Ishikawa (cell line): ENCODE data around the gene ARHGAP40.

ENCODE experiments used
- CEBPB ChIP-seq: IDR thresholded peaks from 2 replicates; pipeline ENCODE4 v1.6.1; 2012
- CREB1 ChIP-seq: IDR thresholded peaks from 2 replicates; pipeline ENCODE4 v1.6.1; 2012; ENCODE audit warnings: low read depth
- EGR1 ChIP-seq: IDR thresholded peaks from 2 replicates; pipeline ENCODE4 v1.6.1; 2012
- EP300 ChIP-seq: IDR thresholded peaks from 2 replicates; pipeline ENCODE4 v1.6.1; 2012; ENCODE audit warnings: borderline replicate concordance
- FOXM1 ChIP-seq: IDR thresholded peaks from 2 replicates; pipeline ENCODE4 v1.6.1; 2012; ENCODE audit warnings: low read depth, borderline replicate concordance
- MAX ChIP-seq: IDR thresholded peaks from 2 replicates; pipeline ENCODE4 v1.6.1; 2012
- NFIC ChIP-seq: IDR thresholded peaks from 2 replicates; pipeline ENCODE4 v1.6.1; 2012
- RAD21 ChIP-seq: IDR thresholded peaks from 2 replicates; pipeline ENCODE4 v1.6.1; 2012; ENCODE audit warnings: low read depth
- REST ChIP-seq: IDR thresholded peaks from 2 replicates; pipeline ENCODE4 v1.6.1; 2012; ENCODE audit warnings: low read depth, mild to moderate bottlenecking
- TAF1 ChIP-seq: IDR thresholded peaks from 2 replicates; pipeline ENCODE4 v1.6.1; 2012; ENCODE audit warnings: low read depth, mild to moderate bottlenecking
- TCF12 ChIP-seq: IDR thresholded peaks from 2 replicates; pipeline ENCODE4 v1.6.1; 2012; ENCODE audit warnings: low read depth
- TEAD4 ChIP-seq: IDR thresholded peaks from 2 replicates; pipeline ENCODE4 v1.6.1; 2012
- USF1 ChIP-seq: IDR thresholded peaks from 2 replicates; pipeline ENCODE4 v1.6.1; 2012
- YY1 ChIP-seq: IDR thresholded peaks from 2 replicates; pipeline ENCODE4 v1.6.1; 2012; ENCODE audit warnings: low read depth
- ZBTB7A ChIP-seq: IDR thresholded peaks from 2 replicates; pipeline ENCODE4 v1.6.1; 2012; ENCODE audit warnings: low read depth

The ARHGAP40 gene

GRCh38 chr20:38617011-38617829 is 15.6 kb downstream of the ARHGAP40 start:
- TF ChIP-seq EGR1 (no peak), TEAD4 (peak; percentile 64)

DNA sequence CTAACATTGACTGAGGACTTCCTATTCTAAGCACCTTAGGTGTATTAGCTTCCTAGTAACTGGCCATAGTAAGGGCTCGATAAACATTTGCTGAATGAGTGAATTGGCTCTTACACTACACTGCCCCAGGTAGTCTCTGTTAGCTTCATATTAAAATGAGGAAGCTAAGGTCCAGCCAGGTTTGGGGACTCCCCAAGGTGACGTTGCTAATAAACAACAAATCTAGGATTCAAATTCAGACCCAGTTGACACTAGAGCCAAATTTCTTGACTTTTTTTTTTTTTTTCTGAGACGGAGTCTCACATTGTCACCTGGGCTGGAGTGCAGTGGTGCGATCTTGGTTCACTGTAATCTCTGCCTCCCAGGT is 16.2 kb downstream of the ARHGAP40 start:
- TF ChIP-seq REST = no peak

DNA sequence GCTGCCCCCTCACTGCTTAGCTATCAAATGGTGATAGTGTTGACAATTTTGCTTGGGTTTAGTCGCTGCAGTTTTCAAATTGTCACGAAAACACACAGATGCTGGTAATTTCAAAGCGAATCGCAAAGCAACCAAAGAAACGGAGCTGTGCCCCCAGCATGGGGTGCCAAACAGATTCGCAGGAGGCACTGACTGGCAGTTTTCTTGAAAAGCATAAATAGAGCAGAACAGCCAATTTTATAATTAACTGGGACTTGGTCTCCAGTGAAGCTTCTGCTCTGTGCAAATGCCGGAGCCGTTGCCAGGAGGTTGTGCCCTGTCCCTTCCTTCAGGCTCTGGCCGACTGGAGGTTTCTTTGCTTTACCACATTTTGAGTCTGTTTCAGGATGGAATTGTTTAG is 18.8 kb downstream of the ARHGAP40 start:
- TF ChIP-seq CEBPB (no peak), FOXM1 (no peak), REST (no peak), YY1 (no peak), TCF12 (no peak), TEAD4 (no peak), MAX (no peak), TAF1 (no peak), ZBTB7A (no peak), NFIC (no peak), EP300 (no peak), RAD21 (no peak), USF1 (no peak), EGR1 (no peak), CREB1 (no peak)

- TF ChIP-seq EP300 (no peak), ZBTB7A (no peak), USF1 (no peak), MAX (no peak), TAF1 (no peak), FOXM1 (no peak), TCF12 (no peak), REST (no peak), CEBPB (no peak), CREB1 (no peak), YY1 (no peak), NFIC (no peak), RAD21 (no peak)
These were observed 21.5 kb downstream of the ARHGAP40 start for GRCh38 chr20:38623061-38623460.

DNA sequence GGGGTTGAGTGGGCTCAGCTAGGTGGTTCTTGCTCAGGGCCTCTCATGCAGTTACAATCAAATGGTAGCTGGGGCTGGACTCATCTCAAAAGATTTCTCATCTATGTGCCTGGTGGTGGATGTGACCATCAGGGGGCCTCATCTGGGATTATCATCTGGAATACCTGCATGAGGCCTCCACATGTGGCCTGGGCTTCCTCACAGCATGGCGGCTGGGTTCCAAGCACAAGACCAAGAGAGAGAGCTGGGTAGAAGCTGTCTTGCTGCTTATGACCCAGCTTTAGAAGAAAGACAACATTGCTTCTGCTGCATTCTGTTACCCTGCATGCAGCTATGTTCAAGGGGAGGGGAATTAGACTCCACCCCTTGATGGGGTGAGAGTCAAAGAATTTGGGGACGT is 22.5 kb downstream of the ARHGAP40 start:
- TF ChIP-seq USF1 (no peak), MAX (no peak), NFIC (no peak), EP300 (no peak), TEAD4 (no peak), TAF1 (no peak), ZBTB7A (no peak), YY1 (no peak), REST (no peak), CEBPB (no peak), TCF12 (no peak), EGR1 (no peak), CREB1 (no peak), RAD21 (no peak), FOXM1 (no peak)
